ENCODE results near the gene TBL1XR1. TPM values are rescaled to one million over a fixed set of nuclear protein-coding genes. Genes with fewer than 3 reads are reported as not detected.

Gene TBL1XR1
- total RNA-seq, 1 experiment from 2014 or later, result 175 TPM

DNA sequence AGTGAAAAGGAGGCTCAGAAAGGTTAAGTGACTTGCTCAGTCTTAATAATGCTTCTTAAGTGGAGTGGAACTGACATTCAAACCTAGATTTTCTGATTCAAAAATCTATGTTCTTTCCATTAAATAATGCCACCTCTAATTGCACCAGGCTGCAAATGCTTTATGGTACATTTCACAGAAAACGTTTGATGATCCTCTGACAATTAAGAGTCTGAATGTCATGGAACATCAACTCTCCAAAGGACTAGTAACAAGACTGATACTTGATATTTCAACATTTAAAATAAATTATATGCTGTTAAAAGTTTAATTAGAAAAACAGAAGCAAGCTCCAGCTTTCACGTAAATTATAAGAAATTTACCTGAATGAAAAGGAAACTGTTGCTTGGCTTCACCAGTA is 151.5 kb downstream of the TBL1XR1 start:
- Histone ChIP-seq H3K56ac (ENCODE audit: insufficient read length, low read depth, low read length) (no peak overlapping the region), H3K9me3 (ENCODE audit: control insufficient read depth, low read depth, low read length) (no peaks in the 10 kb centered on the region), H2BK15ac (ENCODE audit: low read depth, low read length) (no peak overlapping the region), H3K79me2 (ENCODE audit: insufficient read depth, low read length) (no peaks in the 10 kb centered on the region), H3K23ac (ENCODE audit: insufficient read length, low read depth, low read length) (no peak overlapping the region), H4K5ac (ENCODE audit: insufficient read length, low read depth, low read length) (no peak overlapping the region), H2AFZ (ENCODE audit: low read length) (no peak overlapping the region), H4K91ac (ENCODE audit: insufficient read length, low read depth, low read length) (no peak overlapping the region), H3K18ac (ENCODE audit: insufficient read length, low read depth, low read length) (no peak overlapping the region), H2BK5ac (ENCODE audit: insufficient read length, low read length) (no peak overlapping the region), H4K20me1 (ENCODE audit: control insufficient read depth, insufficient read depth, insufficient read length) (no peaks in the 10 kb centered on the region), H2AK5ac (ENCODE audit: insufficient read length, low read length) (no peak overlapping the region), H3K27me3 (ENCODE audit: insufficient read depth, low read length) (no peaks in the 10 kb centered on the region), H3K4ac (ENCODE audit: low read depth, low read length) (no peak overlapping the region), H3K79me1 (ENCODE audit: insufficient read depth, low read depth, low read length, poor library complexity, severe bottlenecking) (no peaks in the 10 kb centered on the region), H3K4me2 (ENCODE audit: insufficient read depth, insufficient read length, low read length) (no peak overlapping the region), H3K27ac (ENCODE audit: insufficient read length, low read depth, low read length) (no peak overlapping the region), H4K8ac (replicated peaks; ENCODE audit: insufficient read length, low read depth, low read length) (no peak overlapping the region), H2BK12ac (ENCODE audit: insufficient read length, low read depth, low read length) (no peak overlapping the region), H2BK120ac (ENCODE audit: low read depth, low read length, poor library complexity, severe bottlenecking) (no peak overlapping the region), H2BK20ac (ENCODE audit: low read depth, low read length, poor library complexity, severe bottlenecking) (no peak overlapping the region), H3K4me1 (ENCODE audit: insufficient read depth, low read length) (no peaks in the 10 kb centered on the region), H3K14ac (ENCODE audit: insufficient read depth, low read length) (no peak overlapping the region), H3T11ph (ENCODE audit: low read length) (no peak overlapping the region), H3K9ac (ENCODE audit: extremely low read depth, insufficient read length, low read length) (no peak overlapping the region), H3K23me2 (ENCODE audit: insufficient read length, low read depth, low read length, poor library complexity, severe bottlenecking) (no peaks in the 10 kb centered on the region)
- no peaks in the 10 kb centered on the region for H3K27me3 Mint-ChIP-seq (ENCODE audit: low read depth)
- no peaks in the 10 kb centered on the region for H3K9me3 Mint-ChIP-seq
- no peak for DNase-seq
- 0 out of 7 replicates have a peak overlapping the region, but pooled peaks of 1 of the 3 experiments have one; percentile 40 for H3K27ac Mint-ChIP-seq
- no peak overlapping the region for H3K4me3 Mint-ChIP-seq
- no CpG with 5 or more reads among the region's 2 CpGs for WGBS (ENCODE audit: extremely low coverage, insufficient read length, low lambda C conversion rate)
- H3K36me3 Mint-ChIP-seq (ENCODE audit: insufficient read depth in 1 of 3, low read depth in 3 of 3), result peaks cover 40 to 81% (median 76%) of the 10 kb centered on the region in 3 experiments
- peaks cover 48 to 49% of the 10 kb centered on the region in 2 experiments for H3K4me1 Mint-ChIP-seq
- TF ChIP-seq, protein P1, sequence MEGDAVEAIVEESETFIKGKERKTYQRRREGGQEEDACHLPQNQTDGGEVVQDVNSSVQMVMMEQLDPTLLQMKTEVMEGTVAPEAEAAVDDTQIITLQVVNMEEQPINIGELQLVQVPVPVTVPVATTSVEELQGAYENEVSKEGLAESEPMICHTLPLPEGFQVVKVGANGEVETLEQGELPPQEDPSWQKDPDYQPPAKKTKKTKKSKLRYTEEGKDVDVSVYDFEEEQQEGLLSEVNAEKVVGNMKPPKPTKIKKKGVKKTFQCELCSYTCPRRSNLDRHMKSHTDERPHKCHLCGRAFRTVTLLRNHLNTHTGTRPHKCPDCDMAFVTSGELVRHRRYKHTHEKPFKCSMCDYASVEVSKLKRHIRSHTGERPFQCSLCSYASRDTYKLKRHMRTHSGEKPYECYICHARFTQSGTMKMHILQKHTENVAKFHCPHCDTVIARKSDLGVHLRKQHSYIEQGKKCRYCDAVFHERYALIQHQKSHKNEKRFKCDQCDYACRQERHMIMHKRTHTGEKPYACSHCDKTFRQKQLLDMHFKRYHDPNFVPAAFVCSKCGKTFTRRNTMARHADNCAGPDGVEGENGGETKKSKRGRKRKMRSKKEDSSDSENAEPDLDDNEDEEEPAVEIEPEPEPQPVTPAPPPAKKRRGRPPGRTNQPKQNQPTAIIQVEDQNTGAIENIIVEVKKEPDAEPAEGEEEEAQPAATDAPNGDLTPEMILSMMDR (conservative IDR thresholded peaks at IDR 0.05), result no peak

Measured in H9 (cell line).